HCT116 (cell line): Measurements from ENCODE around the gene ZEB2. TPM values are rescaled to one million over a fixed set of nuclear protein-coding genes. Genes with fewer than 3 reads are reported as not detected.

ENCODE experiments used
- ATAC-seq: fragments of 200-7000 bp; cut with Tn5 transposase; 2 replicates; pipeline ENCODE4 v1.9.1; 2020; ENCODE audit warnings: mild to moderate bottlenecking, moderate library complexity
- BruUV-seq: library from RNA; stranded (reverse); fragments of 400-500 nt; replicated peaks from 2 replicates; lab custom pipeline; 2021; lab: Mats Ljungman, UMichigan
- CTCF ChIA-PET: fragments of 300-600 bp; sonication (Branson Sonifier 250); formaldehyde crosslinking; loops from one replicate; lab custom pipeline; 2021; ENCODE audit warnings: antibody characterized with exemption; lab: Charles Lee
- POLR2A ChIA-PET: fragments of 300-600, 350-600 bp; sonication (Branson Sonifier 250); formaldehyde crosslinking; loops from one replicate; lab custom pipeline; 2021; ENCODE audit warnings: antibody characterized with exemption; lab: Charles Lee
- RAD21 ChIA-PET, 2 experiments: fragments of 300-600 bp; sonication (Branson Sonifier 250); formaldehyde crosslinking; loops; one replicate each; lab custom pipeline; 2023; ENCODE audit warnings: low total read pairs in 2 of 2; ENCODE audit not compliant: uncharacterized antibody in 2 of 2, unreplicated experiment in 2 of 2, low non-redundant PET in 1 of 2; lab: Charles Lee
- DNase-seq: peaks from one replicate; pipeline ENCODE4 v3.0.0-alpha.2; 2010; ENCODE audit warnings: low read depth, low spot score
- H2AFZ ChIP-seq: fragments of 200-600 bp; shearing (Covaris generic), sonication (generic); 2 replicates; pipeline ENCODE4 v1.6.1; 2017; ENCODE audit warnings: low read depth, mixed run types, mixed read lengths, antibody characterized with exemption, low read length; ENCODE audit not compliant: poor library complexity, severe bottlenecking
- H3K27ac ChIP-seq: 2 replicates; pipeline ENCODE4 v1.5.1; 2012; ENCODE audit warnings: low read depth, low read length
- H3K27me3 ChIP-seq: fragments of 200-600 bp; sonication (generic); 2 replicates; pipeline ENCODE4 v1.6.1; 2016; ENCODE audit warnings: mixed run types, low read length, mixed read lengths; ENCODE audit not compliant: insufficient read depth
- H3K36me3 ChIP-seq, 2 experiments: fragments of 200-500 bp in 1 of 2; fragments of 200-600 bp in 1 of 2; sonication (Bioruptor generic) in 1 of 2; sonication (generic) in 1 of 2; 2 replicates each; pipeline versions ENCODE4 v1.5.1 to v1.6.1; 2014 to 2016; ENCODE audit warnings: low read length in 2 of 2, inconsistent platforms in 1 of 2, mixed read lengths in 1 of 2, mixed run types in 1 of 2; ENCODE audit not compliant: insufficient read depth in 2 of 2, control insufficient read depth in 1 of 2
- H3K4me1 ChIP-seq, 2 experiments: fragments of 200-600 bp in 1 of 2; sonication (generic) in 1 of 2; 2 replicates each; pipeline versions ENCODE4 v1.5.1 to v1.6.1; 2012 to 2017; ENCODE audit warnings: low read length in 2 of 2, inconsistent platforms in 1 of 2, mild to moderate bottlenecking in 1 of 2, mixed read lengths in 1 of 2, mixed run types in 1 of 2, moderate library complexity in 1 of 2; ENCODE audit not compliant: insufficient read depth in 2 of 2, control insufficient read depth in 1 of 2
- H3K4me2 ChIP-seq: fragments of 200-600 bp; sonication (generic); 2 replicates; pipeline ENCODE4 v1.6.1; 2017; ENCODE audit warnings: mixed run types, low read length, mixed read lengths
- H3K4me3 ChIP-seq, 2 experiments: fragments of 200-600 bp in 1 of 2; sonication (generic) in 1 of 2; replicated peaks in 1 of 2; 2 replicates each; pipeline ENCODE4 v1.5.1; 2011 to 2016; ENCODE audit warnings: low read length in 2 of 2, control low read depth in 1 of 2, low read depth in 1 of 2, mild to moderate bottlenecking in 1 of 2, mixed read lengths in 1 of 2, mixed run types in 1 of 2
- H3K79me2 ChIP-seq: fragments of 200-600 bp; sonication (generic); 2 replicates; pipeline ENCODE4 v1.6.1; 2017; ENCODE audit warnings: mild to moderate bottlenecking, mixed run types, low read length, moderate library complexity, mixed read lengths; ENCODE audit not compliant: insufficient read depth
- H3K9ac ChIP-seq: fragments of 200-600 bp; sonication (generic); 2 replicates; pipeline ENCODE4 v1.6.1; 2016; ENCODE audit warnings: low read length, mixed read lengths
- H3K9me2 ChIP-seq: fragments of 200-600 bp; sonication (generic), shearing (Covaris generic); 2 replicates; pipeline ENCODE4 v1.6.1; 2017; ENCODE audit warnings: mixed run types, mild to moderate bottlenecking, moderate library complexity; ENCODE audit not compliant: insufficient read depth
- H3K9me3 ChIP-seq, 2 experiments: fragments of 200-500 bp in 1 of 2; fragments of 200-600 bp in 1 of 2; sonication (Bioruptor generic) in 1 of 2; sonication (generic) in 1 of 2; 2 replicates each; pipeline ENCODE4 v1.6.1; 2014 to 2017; ENCODE audit warnings: low read length in 2 of 2, mixed read lengths in 2 of 2, inconsistent platforms in 1 of 2, low read depth in 1 of 2, mild to moderate bottlenecking in 1 of 2, mixed run types in 1 of 2, moderate library complexity in 1 of 2; ENCODE audit not compliant: control insufficient read depth in 1 of 2, insufficient read depth in 1 of 2
- H4K20me1 ChIP-seq: fragments of 200-600 bp; sonication (generic), shearing (Covaris generic); 2 replicates; pipeline ENCODE4 v1.6.1; 2017; ENCODE audit warnings: mixed run types, mild to moderate bottlenecking, moderate library complexity; ENCODE audit not compliant: insufficient read depth
- CEBPB ChIP-seq: IDR thresholded peaks from 2 replicates; pipeline ENCODE4 v1.6.1; 2012; ENCODE audit warnings: low read depth
- POLR2A ChIP-seq: IDR thresholded peaks from 2 replicates; pipeline ENCODE4 v1.7.0; 2011; ENCODE audit warnings: borderline replicate concordance; ENCODE audit not compliant: insufficient read depth, insufficient read length; ENCODE audit errors: extremely low read depth
- RAD21 ChIP-seq: IDR thresholded peaks from 2 replicates; pipeline ENCODE4 v1.6.1; 2012; ENCODE audit warnings: low read depth, mild to moderate bottlenecking
- REST ChIP-seq: IDR thresholded peaks from 2 replicates; pipeline ENCODE4 v1.6.1; 2012; ENCODE audit warnings: low read depth
- intact Hi-C: fragments of 100-400 bp; cut with micrococcal nuclease; formaldehyde crosslinking; loops from 2 replicates; pipeline ENCODE4 v1.10.0; 2022
- total RNA-seq: library from RNA; stranded (reverse); gene quantifications from one replicate; pipeline ENCODE4 v1.2.1, GENCODE V29; 2021; ENCODE audit not compliant: unreplicated experiment
- TF ChIP-seq, protein P1 (sequence below), 3 experiments: fragments of 200-600 bp in 1 of 3; sonication (generic) in 1 of 3; IDR thresholded peaks in 2 of 3; conservative IDR thresholded peaks in 1 of 3; 2 replicates each; pipeline ENCODE4 v1.5.1; 2012 to 2017; ENCODE audit warnings: low read depth in 2 of 3, low read length in 2 of 3, antibody characterized with exemption in 1 of 3, borderline replicate concordance in 1 of 3, control low read depth in 1 of 3, mild to moderate bottlenecking in 1 of 3, mixed read lengths in 1 of 3, mixed run types in 1 of 3, moderate library complexity in 1 of 3; ENCODE audit not compliant: insufficient read depth in 1 of 3

The ZEB2 gene
- total RNA-seq, 1 experiment from 2014 or later: 0.81 TPM

DNA sequence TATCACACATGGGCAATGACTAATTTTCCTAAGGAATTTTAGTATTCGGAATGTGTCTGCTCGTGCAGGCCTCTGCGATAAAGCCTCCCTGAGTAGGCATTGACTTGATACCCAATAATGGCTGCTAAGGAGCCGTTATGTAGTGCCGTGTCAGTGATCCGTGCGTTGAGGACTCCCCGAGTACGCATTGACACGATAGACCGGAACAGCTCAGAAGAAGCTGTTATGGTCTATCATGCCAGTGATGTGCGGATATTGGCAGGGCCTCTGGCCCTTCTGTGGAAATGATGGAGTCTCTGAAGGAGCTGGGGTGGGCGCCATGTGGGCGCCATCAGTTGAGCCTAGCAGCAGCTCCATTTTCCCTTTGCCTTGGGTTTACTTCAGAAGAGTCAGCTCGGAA lies 29.1 kb downstream of the ZEB2 start:
- no peak overlapping the region for H3K9ac ChIP-seq
- no peaks in the 10 kb centered on the region for H3K9me3 ChIP-seq
- POLR2A ChIA-PET: no interaction called here
- no peak overlapping the region for H3K4me3 ChIP-seq
- H4K20me1 ChIP-seq: no peaks in the 10 kb centered on the region
- no peak overlapping the region for H2AFZ ChIP-seq
- ATAC-seq: no peak
- DNase-seq: no peak
- H3K4me1 ChIP-seq: no peaks in the 10 kb centered on the region
- BruUV-seq: no TSS peak
- RAD21 ChIA-PET: no interaction called here
- TF ChIP-seq REST (no peak), CEBPB (no peak), RAD21 (no peak), POLR2A (no peak)
- TF ChIP-seq, protein P1, sequence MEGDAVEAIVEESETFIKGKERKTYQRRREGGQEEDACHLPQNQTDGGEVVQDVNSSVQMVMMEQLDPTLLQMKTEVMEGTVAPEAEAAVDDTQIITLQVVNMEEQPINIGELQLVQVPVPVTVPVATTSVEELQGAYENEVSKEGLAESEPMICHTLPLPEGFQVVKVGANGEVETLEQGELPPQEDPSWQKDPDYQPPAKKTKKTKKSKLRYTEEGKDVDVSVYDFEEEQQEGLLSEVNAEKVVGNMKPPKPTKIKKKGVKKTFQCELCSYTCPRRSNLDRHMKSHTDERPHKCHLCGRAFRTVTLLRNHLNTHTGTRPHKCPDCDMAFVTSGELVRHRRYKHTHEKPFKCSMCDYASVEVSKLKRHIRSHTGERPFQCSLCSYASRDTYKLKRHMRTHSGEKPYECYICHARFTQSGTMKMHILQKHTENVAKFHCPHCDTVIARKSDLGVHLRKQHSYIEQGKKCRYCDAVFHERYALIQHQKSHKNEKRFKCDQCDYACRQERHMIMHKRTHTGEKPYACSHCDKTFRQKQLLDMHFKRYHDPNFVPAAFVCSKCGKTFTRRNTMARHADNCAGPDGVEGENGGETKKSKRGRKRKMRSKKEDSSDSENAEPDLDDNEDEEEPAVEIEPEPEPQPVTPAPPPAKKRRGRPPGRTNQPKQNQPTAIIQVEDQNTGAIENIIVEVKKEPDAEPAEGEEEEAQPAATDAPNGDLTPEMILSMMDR (IDR thresholded peaks at IDR 0.05 in 2 of 3, conservative IDR thresholded peaks at IDR 0.05 in 1 of 3; ENCODE audit: borderline replicate concordance in 1 of 3, insufficient read depth in 1 of 3, low read depth in 2 of 3, low read length in 2 of 3): no peak
- H3K4me2 ChIP-seq: no peak overlapping the region
- no peaks in the 10 kb centered on the region for H3K36me3 ChIP-seq
- no peaks in the 10 kb centered on the region for H3K79me2 ChIP-seq
- H3K27ac ChIP-seq: no peak overlapping the region
- intact Hi-C loops: no loop called here
- CTCF ChIA-PET: no interaction called here
- no peaks in the 10 kb centered on the region for H3K27me3 ChIP-seq
- H3K9me2 ChIP-seq: no peaks in the 10 kb centered on the region
